ENCODE data around the gene RUBCN.
"Not testable (repeated sequence)": the region's sequence is repeated elsewhere in the genome, so short reads cannot be mapped to it uniquely, and the experiment has no call there.

Gene RUBCN

DNA sequence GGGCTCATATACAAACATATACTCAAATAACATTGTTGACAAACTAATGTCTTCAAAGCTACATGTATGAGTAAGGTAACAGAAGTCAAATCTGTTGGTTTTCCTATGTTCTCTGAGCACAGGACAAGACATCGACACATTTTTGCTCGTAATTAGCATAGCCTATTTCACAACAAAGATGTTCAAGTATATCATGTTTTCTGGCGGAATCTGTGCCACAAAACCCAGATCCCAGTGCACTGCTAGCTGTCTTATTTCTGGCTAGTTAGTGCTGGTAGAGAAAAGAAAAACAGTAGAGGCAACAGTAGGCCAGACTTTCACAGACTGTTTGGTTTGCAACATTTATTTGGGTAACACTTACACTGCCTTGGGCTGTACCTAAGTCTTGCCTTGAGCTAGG, 51.2 kb downstream of the RUBCN start:
- no peak for DNase-seq (ENCODE audit: low spot score)

DNA sequence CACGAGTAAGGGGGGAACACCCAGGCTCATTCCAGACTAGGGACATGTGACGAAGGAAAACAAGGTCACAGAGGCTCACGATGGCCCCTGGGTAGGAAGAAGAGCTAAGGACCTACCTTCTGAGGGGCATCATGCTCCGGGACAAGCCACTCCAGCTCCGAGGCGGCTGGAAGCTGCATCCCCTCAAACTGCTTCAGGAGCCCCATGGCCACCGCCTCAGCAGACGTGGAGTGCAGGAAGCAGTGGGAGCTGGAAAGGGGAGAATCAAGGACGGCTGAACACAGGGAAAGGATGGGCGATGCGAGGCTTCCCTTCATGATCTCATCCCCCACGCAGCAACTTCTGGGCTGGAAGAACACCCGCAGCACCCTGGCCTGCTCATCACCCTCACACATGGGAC, 53.5 kb downstream of the RUBCN start:
- no peak for DNase-seq (ENCODE audit: low spot score)

DNA sequence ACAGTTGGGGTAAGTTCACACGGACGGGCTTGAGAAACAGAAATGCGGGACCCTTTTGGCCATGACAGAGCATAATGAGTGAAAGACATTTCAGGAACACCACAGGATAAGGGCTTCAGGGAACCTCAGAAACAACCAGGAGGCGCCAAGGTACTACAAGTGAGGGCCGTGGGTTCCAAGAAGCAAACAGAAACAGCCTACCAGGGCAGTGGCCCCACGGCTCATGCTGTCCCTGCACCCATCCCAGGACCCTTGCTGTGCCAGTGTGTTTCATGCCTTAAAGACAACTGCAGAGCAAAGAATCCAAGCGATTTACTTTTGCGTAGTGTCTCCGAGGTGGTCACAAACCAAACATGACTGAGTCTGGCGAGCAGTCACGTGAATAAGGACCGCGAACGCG, 54.0 kb downstream of the RUBCN start:
- DNase-seq (ENCODE audit: low spot score) = no peak

DNA sequence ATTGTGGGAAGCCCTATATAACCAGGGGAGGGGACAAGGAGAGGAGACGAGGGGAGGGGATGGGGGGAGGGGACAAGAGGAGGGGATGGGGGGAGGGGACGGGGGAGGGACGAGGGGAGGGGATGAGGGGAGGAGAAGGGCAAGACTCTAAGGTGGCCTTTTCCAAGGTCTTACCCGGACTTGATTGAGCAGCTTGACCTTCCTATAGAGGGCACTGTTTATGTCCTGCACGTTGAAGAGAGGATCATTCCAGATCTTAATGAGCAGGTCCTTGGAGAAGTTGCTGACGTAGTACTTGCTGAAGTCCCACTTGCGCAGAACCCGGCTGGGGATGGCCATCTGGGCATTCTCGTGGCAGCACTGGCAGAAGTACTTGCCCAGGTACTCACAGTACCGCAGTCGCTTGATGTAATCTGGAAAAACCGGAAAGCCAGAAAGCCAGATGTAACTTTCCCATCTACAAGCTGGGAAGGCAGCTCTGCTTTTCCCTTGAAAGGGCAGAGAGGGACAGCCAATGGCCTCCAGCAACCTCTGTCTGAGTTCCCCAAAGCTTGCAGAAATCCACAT, 55.7 kb downstream of the RUBCN start:
- DNase-seq (ENCODE audit: low spot score) = no peak

DNA sequence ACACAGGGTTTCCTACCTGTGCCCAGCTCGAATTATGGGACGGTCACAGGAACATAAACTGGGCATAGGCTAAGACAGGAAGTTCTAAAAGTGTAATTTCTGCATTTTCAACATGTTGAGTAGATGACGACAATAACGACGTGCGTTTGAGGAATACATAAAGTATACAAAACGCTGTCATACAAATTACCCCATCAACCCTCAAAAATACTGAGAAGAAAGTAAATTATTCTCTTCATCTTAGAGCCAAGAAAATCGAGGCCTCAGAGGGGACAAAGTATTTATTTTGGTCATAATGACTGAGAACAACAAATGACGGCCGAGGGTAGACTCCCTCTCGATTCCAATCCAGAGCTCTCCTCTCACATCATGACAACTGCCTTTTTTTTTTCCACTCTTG, 60.8 kb downstream of the RUBCN start:
- DNase-seq (ENCODE audit: low spot score) = no peak

DNA sequence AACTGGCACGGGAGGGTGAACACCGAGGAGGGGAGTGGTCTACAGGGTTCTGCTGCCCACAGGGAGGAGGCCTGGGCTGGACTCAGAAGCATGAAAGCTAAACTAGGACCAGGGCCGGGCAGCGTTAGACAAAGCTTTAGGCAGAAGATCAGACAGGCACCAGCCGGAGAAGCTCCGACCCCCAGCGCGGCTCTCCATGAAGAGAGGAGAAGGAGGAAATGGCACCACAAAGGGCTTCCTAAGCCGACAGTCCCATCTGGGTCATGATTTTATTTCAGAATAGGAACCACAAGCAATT, 61.2 kb downstream of the RUBCN start:
- no peak for DNase-seq (ENCODE audit: low spot score)

DNA sequence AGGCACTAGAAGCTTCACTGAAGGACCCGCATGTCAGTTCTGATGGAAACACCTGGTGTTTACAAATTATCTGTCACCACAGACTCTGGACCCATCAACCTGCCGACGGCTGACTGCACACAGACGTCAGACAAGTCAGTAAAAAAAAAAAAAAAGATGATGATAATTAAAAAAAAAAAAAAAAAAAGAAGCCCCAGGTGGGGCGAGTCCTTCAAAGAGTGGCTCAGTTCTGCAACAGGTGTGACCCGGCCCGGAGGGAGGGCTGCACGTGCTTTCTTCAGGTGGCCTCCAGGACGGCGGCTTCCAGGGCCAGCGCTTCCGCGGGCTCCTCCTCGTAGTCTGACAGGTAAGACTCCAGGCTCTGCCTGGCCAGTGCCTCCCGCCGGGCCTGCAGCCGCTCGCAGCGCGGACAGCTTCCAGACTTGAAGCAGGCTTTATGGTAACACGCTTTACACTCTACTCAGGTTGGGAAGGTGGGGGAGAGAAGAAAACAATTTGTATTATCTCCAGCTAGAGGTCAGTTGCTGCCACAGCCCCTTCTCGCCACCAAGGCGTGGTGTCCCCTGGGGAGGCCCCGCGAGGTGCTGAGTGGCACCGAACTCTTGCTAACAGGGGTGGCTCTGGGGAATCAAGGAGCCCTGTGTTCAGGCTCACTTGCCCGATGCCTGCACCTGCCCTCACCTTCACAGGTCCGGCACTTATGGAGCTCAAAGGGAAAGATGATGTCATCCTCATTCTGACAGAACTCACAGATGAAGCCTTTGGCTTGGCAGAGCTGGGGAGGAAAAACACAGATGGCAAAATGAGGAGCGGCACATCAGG, 61.8 kb downstream of the RUBCN start:
- no peak for DNase-seq (ENCODE audit: low spot score)

DNA sequence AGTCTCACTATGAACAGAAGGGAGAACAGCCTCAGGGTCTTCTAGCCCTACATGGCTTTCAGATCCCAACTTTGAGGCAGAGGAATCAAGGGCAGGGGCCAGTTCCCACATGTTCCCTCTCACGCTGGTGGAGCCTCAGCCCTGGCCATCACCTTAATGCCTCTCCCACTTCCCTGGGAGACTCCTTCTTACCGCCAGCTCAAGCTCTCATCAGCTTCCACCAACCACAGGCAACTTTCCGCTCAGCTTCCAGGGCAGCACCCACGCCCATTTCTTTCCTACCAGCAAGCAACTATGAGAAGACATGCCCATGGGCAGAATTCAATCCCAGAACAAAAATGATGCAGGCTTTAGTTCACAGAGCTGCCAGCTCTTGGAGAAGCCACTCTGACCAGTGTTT, 63.5 kb downstream of the RUBCN start:
- no peak for DNase-seq (ENCODE audit: low spot score)

DNA sequence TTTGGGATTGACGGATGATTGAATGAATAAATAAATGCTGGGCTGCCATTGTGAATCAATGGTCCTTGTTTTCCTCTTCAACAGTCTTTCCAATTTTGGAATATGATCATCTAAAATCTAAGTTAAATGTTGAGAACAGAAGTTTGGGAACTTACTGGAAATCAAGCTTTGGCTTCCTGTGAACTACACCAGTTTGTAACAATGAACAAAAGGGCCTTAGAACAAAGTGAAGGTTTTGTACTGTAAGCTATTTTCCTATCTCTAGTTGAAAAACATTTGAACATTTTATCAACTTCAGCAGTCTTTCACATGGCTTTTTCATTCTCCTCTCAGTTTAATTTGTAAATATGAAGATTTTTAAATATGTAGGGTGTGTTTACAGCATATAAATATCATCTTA, 66.3 kb downstream of the RUBCN start:
- no peak for DNase-seq (ENCODE audit: low spot score)

DNA sequence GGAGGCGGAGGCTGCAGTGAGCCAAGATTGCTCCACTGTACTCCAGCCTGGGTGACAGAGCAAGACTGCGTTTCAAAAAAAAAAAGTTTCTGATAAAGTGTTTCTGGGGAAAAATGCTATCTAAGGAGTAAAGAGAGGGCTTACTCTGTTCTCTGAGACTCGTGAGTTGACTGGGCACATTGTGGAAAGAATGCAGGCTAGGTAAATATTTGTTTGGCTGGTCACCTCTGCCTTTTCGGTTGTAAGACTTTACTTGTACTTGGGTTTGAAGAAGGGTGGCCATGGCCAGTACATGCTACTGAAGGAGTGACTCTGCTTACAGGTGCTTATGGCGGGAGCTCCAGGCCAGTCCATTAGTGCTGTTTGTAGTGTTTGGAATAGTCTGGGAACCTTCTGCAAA, 68.7 kb downstream of the RUBCN start:
- DNase-seq (ENCODE audit: low spot score) = no peak

DNA sequence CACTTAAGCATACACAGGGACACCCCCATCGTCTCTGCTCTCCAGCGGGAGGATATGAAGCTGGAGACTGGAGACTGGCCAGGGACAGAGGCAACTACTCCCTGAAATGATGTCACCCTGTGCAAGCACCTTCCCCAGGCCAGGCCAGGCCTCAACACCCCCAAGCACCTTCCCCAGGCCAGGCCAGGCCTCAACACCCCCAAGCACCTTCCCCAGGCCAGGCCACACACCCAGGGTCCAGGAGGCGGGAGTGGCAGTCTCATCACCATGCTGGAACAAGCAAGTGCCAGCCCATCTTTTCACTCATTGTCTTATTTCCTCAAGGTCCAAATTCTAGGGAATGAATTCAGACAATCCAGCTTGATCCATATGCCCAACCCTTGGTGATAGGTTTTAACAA, 69.4 kb downstream of the RUBCN start:
- DNase-seq (ENCODE audit: low spot score) = not testable (repeated sequence)

DNA sequence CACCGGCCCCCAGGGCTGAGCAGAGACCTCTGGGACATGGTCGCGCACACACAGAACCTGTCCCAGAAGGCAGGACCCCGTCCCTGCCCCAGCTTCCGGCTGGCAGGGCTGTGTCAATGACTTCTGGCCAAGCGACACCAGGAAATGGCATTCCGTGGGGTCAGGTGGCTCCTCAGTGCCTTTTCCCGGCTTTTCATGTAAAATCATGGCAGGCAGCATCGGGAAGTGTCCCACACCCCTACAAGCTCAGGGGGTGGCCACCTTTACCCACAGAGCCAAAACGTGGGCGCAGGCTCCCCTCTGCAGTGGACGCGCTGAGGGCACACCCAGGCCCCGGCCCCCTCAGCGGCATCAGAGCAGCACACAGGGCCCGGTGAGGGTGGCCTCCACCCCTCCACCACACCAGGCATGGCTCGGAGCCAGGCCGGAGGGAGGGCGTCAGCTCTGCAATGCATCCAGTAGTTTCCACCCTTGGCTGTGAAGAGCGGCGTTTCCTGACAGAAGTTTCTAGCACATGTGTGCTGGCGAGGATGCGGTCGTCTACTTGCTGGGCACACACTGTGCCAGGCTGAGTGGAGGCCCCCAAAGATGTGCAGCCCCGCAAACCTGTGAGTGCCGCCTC, 70.4 kb downstream of the RUBCN start:
- not testable (repeated sequence) for DNase-seq (ENCODE audit: low spot score)

DNA sequence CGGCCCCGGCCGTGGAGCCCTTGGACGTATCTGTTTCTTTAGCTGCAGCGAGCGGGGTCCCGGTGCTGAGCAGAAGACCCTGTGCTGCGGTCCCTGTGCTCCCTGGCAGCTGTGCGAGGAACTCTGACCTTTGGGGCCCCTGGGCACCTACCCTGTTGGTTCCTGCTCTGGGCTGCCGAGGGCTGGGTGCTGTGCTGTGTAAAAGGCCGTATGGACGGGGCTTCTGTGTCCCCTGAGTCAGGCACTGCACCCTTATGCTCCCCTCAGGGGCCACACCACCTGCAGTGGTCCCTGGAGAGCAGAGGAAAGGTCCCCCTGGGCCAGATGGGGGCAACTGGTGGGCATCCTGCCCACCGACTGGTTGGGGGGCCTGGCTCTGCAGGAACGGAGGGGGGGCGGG, 71.2 kb downstream of the RUBCN start:
- DNase-seq (ENCODE audit: low spot score) = not testable (repeated sequence)

DNA sequence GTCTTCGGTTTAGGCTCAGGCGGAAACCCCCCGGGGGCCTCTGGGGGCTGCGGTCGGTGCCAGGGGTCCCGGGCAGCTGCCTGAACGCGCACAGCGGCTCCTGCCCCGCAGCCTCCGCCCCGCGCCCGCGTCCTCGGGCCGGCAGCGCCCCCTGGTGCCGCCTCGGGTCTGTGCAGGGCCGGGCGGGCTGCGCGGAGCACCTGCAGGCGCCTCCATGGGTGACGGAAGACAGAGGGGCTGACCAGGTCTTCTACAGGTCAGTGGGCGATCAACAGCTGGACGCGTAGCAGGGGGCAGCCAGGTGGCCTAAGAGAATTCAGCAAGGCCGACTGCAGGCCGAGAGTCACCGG, 71.6 kb downstream of the RUBCN start:
- DNase-seq (ENCODE audit: low spot score) = not testable (repeated sequence)

DNA sequence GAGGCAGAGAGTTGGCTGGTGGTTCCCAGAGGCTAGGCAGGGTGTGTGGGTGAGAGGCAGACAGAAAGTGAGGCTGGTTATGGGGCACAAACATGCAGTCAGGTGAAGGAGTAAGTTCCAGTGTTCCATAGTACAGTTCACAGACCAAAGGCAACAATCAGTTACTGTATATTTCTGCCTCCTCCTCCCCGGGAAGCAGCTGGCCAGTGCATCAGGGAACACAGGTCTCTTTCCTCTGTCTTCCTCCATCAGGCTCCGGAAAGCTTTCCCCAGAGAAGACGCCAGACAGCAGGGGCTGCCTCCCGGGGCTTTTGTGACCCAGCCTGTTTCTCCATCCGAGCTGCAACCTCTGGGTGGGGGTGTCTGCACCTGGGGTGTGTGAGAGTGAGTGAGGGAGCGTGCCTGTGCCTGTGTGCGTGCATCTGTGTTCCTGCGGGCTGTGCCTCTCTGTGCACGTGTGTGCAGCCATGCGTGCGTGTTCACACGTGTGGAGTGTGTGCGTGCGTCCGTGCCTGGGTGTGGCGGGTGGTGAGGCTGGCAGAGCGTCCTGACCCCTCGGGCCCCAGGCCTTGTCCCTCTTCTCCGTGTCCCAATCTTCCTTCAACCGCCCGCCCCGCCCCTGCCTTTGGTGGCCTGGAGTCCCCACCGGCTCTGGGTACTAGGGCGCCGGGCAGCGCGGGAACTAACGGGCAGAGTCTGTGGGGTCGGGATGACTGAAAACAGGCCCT, 72.1 kb downstream of the RUBCN start:
- DNase-seq (ENCODE audit: low spot score) = not testable (repeated sequence)

DNA sequence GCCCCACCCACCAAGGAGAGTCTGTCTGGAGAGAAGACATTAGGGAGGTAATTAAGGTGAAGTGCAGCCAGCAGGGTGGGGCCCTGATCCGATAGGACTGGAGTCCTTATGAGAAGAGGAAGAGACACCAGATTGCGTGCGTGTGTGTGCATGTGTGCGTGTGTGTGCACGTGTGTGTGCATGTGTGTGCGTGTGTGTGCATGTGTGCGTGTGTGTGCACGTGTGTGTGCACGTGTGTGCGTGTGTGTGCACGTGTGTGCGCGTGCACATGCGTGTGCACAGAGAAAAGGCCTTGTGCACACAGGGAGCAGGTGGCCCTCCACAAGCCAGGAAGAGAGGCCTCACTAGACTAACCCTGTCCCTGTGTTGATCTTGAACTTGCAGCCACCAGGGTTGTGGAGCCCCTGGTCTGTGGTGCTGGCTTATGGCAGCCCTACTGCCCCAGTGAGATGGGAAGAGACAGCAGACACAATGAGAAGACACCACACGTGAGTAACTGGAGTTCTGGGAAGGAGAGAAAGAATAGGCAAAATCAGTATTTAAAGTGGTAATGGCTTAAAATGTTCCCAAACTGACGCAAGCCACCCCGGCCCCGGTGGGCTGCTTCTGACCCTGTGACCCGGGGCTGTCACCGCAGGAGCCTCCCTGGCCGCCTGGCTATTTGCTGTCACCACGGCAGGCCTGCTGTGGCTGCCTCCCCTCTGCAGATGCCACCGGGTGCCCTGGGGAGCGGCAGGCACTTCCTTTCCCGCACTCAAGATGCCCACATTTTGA, 73.2 kb downstream of the RUBCN start:
- not testable (repeated sequence) for DNase-seq (ENCODE audit: low spot score)

DNA sequence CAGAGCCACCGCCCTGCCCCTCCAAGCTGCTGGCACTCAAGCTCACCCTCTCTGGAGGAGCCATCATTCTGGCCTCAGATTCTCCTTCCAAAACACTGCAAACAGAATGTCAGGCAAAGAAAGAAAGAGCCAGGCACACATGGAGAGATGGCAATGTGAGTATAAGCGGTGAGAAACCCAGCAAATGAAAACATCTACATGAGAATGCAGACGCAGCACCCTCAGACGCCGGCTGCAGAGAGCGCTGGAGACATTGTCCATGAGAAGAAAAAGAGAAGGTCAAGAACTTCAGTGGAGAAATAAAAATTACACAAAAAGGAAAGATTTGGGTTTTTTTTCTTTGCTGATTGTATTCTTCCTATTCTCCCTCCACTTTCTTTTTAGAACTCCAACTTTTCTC, 74.4 kb downstream of the RUBCN start:
- DNase-seq (ENCODE audit: low spot score) = not testable (repeated sequence)

DNA sequence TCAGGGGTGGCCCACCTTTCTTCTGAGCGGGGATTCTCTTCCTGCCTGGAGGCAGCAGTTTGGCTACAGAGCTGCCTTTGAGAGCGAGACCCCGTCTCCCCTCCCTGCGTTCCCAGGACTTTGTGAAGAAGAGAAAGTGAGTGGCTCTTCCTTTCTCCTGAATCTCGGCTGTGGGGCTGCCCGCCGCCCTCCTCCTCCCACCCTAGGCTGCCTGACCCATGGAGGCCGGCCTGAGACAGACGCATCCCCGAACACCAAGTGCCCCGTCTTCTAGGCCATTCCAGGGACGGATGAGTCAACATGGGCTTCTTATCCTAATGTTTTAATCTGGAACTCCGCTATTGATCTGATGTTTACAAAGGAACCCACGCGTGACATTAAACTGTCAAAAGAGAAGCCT, 74.8 kb downstream of the RUBCN start:
- not testable (repeated sequence) for DNase-seq (ENCODE audit: low spot score)

DNA sequence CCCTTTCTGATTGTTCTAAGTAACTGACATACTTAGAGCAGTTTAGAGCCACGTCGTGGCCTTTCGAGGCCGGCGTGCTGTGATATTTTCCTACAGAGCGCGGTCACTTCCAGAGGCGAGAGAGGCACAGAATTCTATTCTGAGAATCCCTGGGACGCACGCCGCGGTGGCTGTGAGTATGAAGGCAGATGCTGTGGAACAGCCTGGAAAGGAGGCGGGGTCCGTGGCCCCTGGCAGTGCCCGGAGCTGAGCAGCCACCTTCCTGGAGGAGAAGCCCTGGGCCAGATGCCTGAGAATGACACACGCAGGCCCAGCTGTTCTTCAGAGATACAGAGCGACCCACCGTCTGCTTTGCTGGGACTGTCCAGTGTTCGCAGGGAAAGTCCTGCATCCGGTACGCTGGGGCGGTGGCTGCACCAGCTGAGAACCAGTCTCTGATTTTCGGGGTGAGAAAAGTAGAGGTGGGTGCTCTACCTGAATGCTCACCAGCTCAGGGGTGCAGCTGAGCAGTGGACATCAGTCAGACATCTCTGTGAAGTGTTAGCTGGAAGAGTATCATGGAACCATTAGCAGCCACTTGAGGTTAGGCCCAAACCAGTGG, 75.4 kb downstream of the RUBCN start:
- DNase-seq (ENCODE audit: low spot score) = not testable (repeated sequence)

DNA sequence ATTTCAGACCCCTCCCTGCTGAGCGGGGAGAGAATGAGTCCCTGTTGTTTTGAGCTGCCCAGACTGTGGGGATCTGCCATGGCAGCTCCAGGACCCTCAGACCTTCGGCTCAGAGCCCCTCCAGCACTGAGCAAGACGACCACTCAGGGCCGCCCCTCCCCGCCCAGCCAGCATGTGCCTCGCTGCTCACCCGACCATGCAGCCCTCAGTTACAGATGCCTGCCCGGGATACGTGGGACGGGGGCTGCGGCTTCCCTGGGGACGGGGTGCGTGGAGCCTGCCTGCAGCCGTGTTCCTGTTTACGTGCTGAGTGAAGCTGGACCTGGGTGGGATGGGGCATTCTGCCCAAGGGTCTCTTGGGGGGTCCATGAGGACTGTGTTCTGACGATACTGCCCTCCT, 77.0 kb downstream of the RUBCN start:
- DNase-seq (ENCODE audit: low spot score) = not testable (repeated sequence)

DNA sequence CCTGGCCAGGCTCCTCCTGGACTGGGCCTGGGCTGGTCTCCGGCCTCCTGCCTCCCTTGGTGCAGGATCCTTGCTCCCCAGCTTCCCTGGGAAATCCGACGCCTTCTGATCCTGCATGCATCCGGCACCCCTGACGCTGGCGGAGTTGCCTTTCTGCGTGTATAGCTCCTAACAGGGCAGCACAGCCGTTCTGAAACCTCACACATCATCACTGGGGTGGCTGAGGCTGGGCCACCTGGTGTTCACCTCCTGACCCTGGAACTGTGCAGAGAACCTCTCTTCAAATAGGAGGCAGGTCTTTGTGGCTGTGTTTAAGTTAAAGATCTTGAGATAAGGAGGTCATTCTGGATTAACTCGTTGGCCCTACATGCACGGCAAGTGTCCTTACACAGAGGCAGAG, 77.6 kb downstream of the RUBCN start:
- DNase-seq (ENCODE audit: low spot score) = not testable (repeated sequence)

DNA sequence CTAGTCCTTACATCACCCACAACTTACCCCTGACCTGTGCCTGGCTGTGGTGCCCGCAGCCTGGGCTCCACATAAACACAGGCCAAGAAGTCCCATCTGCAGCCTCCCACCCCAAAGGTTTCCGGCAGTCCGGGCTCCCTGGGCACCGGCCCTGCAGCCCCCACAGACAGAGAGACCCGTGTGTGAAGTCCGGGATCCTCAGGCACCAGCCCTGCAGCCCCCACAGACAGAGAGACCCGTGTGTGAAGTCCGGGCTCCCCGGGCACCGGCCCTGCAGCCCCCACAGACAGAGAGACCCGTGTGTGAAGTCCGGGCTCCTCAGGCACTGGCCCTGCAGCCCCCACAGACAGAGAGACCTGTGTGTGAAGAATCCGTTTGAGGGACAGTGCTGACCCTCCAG, 78.0 kb downstream of the RUBCN start:
- not testable (repeated sequence) for DNase-seq (ENCODE audit: low spot score)

Data from putamen (tissue), 1 donor.